Measurements from ENCODE around the gene TC2N.
"Not testable (repeated sequence)": the region's sequence is repeated elsewhere in the genome, so short reads cannot be mapped to it uniquely, and the experiment has no call there.

The TC2N gene

GRCh38 chr14:91830777-91831176, 36.6 kb downstream of the TC2N start:
- DNase-seq: no peak

GRCh38 chr14:91829511-91829910, 37.8 kb downstream of the TC2N start:
- DNase-seq: no peak

GRCh38 chr14:91827746-91828145, 39.6 kb downstream of the TC2N start:
- no peak for DNase-seq

- peak; percentile 35 for DNase-seq
These were observed 49.6 kb downstream of the TC2N start for GRCh38 chr14:91817566-91818325.

- DNase-seq: no peak
These were observed 53.0 kb downstream of the TC2N start for GRCh38 chr14:91814317-91814716.

- no peak for DNase-seq
These were observed 56.6 kb downstream of the TC2N start for GRCh38 chr14:91810699-91811098.

GRCh38 chr14:91806716-91807115, 60.6 kb downstream of the TC2N start:
- no peak for DNase-seq

GRCh38 chr14:91806094-91806493, 61.2 kb downstream of the TC2N start:
- not testable (repeated sequence) for DNase-seq

GRCh38 chr14:91805659-91806058, 61.7 kb downstream of the TC2N start:
- DNase-seq: no peak

- no peak for DNase-seq
These were observed 66.0 kb downstream of the TC2N start for GRCh38 chr14:91801358-91801757.

- DNase-seq: no peak
These were observed 70.6 kb downstream of the TC2N start for GRCh38 chr14:91796617-91797347.

GRCh38 chr14:91793704-91794103, 73.6 kb downstream of the TC2N start:
- DNase-seq: no peak

- no peak for DNase-seq
These were observed 81.1 kb downstream of the TC2N start for GRCh38 chr14:91786188-91786587.

GRCh38 chr14:91780452-91780851, 86.9 kb downstream of the TC2N start:
- DNase-seq: no peak

- no peak for DNase-seq
These were observed 89.1 kb downstream of the TC2N start for GRCh38 chr14:91778217-91778616.

GRCh38 chr14:91774140-91775096, 92.9 kb downstream of the TC2N start:
- no peak for DNase-seq

- no peak for DNase-seq
These were observed 97.2 kb downstream of the TC2N start for GRCh38 chr14:91770185-91770584.

GRCh38 chr14:91755570-91756295, 111.6 kb downstream of the TC2N start:
- DNase-seq: no peak

- DNase-seq: no peak
These were observed 112.5 kb downstream of the TC2N start for GRCh38 chr14:91754819-91755218.

- DNase-seq: no peak
These were observed 113.2 kb downstream of the TC2N start for GRCh38 chr14:91754185-91754584.

- DNase-seq: no peak
These were observed 113.7 kb downstream of the TC2N start for GRCh38 chr14:91753501-91754128.

GRCh38 chr14:91752961-91753360, 114.4 kb downstream of the TC2N start:
- no peak for DNase-seq

All from CD4-positive, alpha-beta T cell treated with Interleukin-4 for 4 hours (primary cell).